GM18507 (cell line): Measurements from ENCODE around the gene CAMSAP1.

ENCODE experiments used
- DNase-seq: peaks from one replicate; pipeline ENCODE4 v3.0.0; 2011; ENCODE audit warnings: low read depth; ENCODE audit not compliant: insufficient read length; ENCODE audit errors: extremely low spot score
- FAIRE-seq: peaks from 2 replicates; lab custom pipeline; 2011; peaks lifted over from hg19 to GRCh38; lab: Jason Lieb, UNC

Gene CAMSAP1

DNA sequence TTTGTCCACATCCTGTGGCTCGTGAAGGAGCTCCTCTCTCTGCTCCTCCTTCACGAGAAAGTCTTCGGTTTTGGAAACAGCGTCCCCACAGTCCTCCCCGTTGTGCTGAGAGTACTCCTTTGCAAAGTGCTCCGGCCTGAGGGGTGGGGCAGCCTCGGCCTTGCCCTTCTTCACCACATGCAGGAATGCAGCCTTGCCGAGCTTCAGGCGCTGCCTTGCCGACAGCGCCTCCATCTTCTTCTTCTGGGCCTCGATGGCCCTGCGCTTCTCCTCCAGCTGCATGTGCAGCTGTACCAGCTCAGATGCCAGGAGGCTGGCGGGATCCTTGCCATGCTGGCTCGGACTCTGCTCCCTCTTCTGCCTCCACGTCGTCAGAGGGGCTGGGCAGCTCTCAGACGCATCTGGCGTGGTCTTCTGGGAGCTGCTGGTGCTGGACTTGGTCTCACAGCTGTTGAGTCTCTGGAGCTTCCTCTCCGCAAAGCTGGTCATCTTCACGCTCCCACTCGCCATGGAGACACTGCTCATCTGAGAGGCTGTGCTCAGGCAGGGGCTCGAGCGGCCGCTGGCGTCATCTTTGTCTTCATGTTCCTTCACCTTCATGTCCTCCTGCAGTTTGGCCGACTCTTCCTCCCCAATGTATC, 85.5 kb downstream of the CAMSAP1 start:
- FAIRE-seq (no peak), DNase-seq (no peak)

GRCh38 chr9:135821116-135821515, 86.2 kb downstream of the CAMSAP1 start:
- FAIRE-seq (no peak), DNase-seq (no peak)

DNA sequence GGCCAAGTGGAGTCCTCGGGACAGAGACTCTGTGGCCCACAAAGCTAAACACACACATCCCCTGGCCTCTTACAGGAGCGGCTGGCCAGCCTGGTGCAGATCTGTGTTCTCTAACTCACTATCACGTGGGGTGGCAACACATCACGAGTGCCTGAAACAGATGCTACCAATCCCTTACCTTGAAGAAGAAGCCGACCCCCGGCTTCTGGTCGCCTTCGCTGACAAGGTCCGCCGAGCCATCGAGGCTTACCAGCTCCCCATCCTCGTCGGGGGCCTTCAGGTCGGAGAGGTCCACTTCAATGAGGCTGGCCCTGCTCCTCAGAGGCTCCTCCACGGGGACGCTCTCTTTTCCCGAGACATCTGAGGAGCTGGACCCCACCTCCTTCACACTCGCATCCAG, 86.7 kb downstream of the CAMSAP1 start:
- no peak for FAIRE-seq
- DNase-seq = no peak

DNA sequence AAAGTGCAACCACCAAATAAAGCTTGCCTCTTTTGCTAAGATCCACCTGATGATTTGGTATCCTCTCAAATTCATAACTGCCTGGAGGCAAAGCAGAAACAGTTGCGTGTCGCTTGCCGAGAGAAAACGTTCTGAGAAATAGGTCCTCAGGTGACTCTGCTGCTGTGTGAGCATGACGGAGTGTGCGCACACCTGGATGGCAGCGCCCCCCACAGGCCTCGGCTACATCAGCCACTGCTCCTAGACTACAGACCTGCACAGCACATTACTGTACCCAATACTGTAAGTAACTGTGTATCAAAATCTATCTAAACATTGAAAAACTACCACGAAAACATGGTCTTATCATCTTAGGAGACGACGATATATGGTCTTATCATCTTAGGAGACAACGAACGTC, 87.4 kb downstream of the CAMSAP1 start:
- FAIRE-seq = no peak

DNA sequence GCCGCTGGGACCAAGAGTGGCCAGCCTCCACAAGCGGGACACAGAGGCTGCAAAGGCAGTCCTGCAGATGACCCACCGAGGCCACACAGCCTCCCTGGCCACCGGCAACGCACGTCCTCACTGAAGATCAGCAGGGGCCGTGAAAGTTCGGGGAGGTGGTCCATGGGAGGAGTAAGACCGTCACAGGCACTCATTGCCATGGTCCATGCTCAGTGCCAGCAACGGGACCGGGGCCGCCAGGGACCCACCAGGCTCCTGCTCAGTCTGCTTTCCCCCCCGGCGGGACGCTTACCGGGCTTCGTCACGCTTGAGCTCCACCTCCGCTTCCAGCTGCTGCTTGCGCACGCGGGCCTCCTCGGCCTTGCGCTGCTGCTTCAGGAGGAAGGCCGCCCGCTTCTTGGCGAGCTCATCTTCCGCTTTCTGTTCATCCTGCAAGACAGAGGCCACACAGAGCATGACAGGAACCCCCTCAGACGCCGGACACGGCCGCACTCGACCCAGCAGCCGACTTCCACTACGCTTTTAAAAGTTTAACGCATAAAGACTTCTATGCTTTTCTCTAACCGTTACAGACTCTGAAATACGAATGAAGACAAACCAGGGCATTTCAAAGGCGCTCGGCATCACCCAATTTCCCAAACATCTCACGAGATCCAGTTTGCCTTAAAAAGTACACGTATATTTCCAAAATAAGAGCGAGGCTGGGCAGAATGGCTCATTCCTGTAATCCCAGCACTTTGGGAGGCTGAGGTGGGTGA, 88.4 kb downstream of the CAMSAP1 start:
- no peak for DNase-seq

More for the DNA sequence above, 87.4 kb downstream of the CAMSAP1 start:
- no peak for DNase-seq

GRCh38 chr9:135817951-135818717, 89.2 kb downstream of the CAMSAP1 start:
- no peak for FAIRE-seq

More for the DNA sequence above, 88.4 kb downstream of the CAMSAP1 start:
- FAIRE-seq = no peak

GRCh38 chr9:135816651-135816970, 90.7 kb downstream of the CAMSAP1 start:
- no peak for FAIRE-seq
- DNase-seq = no peak

More at GRCh38 chr9:135817951-135818717, 89.2 kb downstream of the CAMSAP1 start:
- no peak for DNase-seq

- DNase-seq (no peak), FAIRE-seq (no peak)
Observed at GRCh38 chr9:135815830-135816650, 91.3 kb downstream of the CAMSAP1 start.

DNA sequence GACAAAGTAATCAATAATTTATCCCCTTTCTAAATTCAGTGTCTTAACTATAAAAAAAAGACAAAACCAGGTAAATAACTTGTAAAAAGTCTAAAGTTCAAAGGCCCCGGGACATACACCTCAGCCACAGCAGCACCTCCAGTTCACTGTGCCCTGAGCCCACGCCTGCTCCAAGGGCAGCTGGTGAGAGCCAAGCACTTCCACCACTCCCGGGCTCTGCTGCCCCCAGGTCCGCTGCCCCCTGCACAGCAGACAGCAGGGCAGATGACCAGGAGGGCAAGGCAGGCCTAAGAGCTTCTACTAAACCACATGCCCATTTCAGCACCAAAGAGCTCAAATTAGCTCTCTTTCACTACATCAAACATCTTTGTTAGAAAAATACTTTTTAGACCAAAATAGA, 91.9 kb downstream of the CAMSAP1 start:
- FAIRE-seq (no peak), DNase-seq (no peak)

DNA sequence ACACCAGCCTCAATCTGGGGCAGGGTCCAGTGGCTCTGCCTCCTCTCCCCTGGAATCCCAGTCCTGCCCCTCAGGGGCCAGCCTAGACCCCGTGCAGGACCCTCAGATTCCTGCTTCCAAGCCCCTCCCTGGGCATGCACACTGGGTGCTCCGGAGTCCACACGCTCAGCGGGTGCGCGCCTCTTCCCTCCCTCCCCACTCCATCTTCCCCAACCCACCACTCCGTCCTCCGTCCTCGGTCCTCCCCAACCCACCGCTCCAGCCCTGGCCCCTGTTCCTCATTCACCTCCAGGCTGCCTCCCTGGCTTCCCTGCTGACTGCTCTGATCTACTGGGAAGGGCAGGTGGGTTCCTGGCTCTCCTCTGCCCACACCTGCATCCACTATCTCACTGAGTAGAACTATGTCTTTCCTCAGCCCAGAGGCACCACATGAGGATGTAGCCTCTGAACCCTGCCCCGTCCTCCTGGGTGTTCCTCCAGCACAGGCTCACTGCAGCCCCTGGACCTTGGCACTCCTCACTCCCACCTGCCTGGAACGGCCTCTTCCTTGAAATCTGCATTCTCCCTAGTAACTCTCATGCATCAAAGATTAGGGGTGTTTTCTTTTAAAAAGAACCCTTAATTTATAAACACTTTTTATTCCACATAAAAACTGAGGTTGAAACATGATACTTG, 92.8 kb downstream of the CAMSAP1 start:
- no peak for FAIRE-seq

GRCh38 chr9:135813671-135814290, 93.6 kb downstream of the CAMSAP1 start:
- FAIRE-seq (no peak), DNase-seq (no peak)

More for the DNA sequence above, 92.8 kb downstream of the CAMSAP1 start:
- no peak for DNase-seq

DNA sequence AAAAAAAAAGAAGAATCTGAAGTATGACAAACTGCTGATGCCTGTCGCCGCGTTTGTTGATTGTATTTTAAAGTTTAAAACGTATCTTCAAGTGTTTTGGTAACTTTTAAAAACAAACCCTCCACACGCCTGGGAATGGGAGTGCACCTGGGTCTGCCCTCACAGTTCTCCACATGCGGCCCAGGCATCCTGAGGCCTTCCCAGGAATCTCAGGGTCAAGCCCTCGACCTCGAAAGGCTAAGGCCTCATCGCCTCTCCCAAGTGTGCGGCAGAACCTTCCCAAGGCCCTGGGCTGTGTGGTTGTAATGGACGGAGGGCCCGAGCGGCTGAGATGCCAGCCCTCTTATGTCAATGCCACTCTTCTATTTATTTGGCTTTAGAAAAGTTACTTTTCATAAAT, 94.4 kb downstream of the CAMSAP1 start:
- DNase-seq = no peak
- no peak for FAIRE-seq

DNA sequence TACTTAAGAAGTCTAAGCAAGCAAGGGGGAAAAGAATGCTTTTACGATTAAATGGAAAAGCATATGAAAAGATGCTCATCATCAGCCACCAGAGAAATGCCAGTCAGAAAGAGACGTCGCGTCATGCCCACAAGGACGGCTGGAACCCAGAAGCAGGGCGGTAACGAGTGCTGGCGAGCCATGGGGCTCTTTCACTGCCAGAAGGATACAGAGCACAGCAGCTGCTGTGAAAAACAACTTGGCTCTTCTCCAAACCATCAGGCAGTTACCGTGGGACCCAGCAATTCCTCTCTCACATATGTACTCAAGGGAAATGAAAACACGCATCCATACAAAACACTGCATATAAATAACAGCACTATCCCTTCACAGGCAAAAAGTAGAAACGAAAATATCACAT, 95.5 kb downstream of the CAMSAP1 start:
- no peak for FAIRE-seq
- DNase-seq = no peak

DNA sequence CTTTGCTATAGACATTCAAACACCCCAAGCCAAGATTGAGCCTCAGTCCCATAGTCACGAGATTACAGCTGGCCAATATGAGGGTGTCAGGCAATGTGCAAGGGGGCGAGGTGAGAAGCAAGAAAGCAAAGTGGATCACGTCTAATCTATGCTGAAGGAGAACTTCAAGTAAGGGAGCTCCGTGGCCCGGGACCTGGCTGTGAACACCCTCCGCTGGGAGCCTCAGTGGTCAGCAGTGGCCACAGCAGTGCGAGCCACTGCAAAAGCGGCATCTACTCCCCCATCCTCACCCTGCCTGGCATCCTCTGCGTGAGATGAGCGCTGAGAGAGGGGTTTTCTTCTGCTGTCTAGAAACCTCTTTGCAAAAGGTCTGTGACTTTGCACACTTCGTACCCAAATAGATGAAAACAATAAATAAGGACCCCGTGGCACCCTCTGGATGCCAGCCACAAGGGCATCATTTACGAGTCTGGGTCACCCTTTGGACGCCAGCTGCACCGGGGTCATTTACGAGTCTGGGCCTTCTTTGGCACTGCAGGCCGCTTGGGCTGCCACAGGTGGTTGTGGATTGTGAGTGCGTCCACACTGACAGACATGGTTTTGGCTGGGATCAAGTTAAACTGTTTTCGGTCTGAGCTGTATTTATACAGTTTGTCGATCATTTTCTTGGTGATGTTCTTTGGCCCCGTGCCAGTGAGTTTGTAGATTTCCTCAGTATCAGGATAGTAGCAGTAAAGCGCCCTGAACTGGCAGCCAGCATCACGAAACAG, 96.4 kb downstream of the CAMSAP1 start:
- FAIRE-seq (no peak), DNase-seq (no peak)

GRCh38 chr9:135809166-135809565, 98.2 kb downstream of the CAMSAP1 start:
- DNase-seq = no peak

DNA sequence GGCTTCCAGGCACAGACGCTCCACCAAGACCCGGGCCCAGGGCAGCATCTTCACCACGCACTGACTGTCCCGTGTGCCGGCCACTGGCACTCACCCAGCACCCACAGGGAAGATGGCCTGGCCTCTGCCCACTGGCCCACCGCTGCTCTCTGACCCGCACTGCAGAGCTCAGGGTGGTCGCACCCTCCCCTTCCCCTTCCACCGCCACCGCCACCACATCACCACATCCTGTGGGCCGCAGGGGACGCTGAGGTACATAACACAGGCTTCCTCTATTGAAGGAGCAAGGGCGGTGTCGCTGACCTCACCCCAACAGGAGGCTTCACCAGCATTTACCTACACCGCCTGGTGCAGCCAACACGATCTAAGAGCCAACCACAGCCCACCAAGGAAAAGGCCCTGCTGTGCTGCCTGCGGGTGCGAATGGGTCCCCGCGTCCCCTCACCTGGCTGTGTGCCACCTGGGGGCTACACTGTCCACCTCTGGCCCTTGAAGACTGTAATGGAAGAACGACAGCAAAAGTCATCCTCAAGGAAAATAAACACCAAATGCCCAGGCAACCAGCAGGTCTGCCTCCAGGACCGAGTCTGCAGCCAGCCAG, 101.8 kb downstream of the CAMSAP1 start:
- FAIRE-seq (no peak), DNase-seq (no peak)

More at GRCh38 chr9:135809166-135809565, 98.2 kb downstream of the CAMSAP1 start:
- FAIRE-seq = no peak

DNA sequence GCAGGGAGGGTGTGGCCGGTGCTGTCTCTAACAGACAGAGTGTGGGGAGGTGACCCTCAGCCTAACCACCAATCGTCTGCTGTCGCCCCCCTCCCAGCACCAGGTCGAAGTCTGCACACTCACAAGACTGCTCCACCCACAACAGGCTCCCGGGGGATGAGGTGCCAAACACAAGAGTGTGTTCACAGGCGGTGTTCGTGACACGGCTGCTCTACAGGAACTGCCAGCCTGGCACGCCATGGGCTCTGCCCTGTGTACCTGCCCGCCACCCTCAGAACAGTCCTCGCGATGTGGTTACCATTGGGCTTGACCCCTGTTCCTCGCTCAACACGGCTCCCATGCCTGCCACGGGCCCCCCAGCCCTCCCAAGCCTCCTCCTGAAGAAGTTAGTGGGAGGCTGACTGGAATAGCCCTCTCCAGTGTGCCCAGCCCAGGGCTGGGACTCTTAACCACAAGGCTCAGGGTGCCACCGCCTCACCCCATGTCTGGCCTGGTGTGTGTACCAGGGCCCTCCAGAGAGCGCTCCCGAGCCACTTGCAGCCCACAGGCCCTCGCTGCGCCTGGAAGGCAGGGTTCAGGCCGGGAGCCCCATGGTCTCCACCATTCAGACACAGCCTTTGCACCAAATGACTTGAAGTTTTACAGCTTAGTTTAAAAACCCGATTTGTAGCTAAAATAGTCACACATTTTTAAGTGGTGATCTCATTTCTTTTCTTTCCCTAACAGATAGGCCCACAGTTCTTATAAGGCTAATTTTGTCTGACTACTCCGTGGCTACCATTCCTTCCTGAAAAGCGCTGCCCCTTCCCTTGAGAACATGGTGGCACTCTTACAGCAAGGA, 102.5 kb downstream of the CAMSAP1 start:
- DNase-seq = no peak
- no peak for FAIRE-seq
